Placental pericyte (primary cell): ENCODE data around the gene GPR52. TPM values are rescaled to one million over a fixed set of nuclear protein-coding genes. Genes with fewer than 3 reads are reported as not detected.

Experiments used
- total RNA-seq: library from RNA; depleted of rRNA; stranded (reverse); fragments of >200 nt; gene quantifications from 2 replicates; pipeline ENCODE4 v1.2.3, GENCODE V29; 2012

GPR52 gene, protein sequence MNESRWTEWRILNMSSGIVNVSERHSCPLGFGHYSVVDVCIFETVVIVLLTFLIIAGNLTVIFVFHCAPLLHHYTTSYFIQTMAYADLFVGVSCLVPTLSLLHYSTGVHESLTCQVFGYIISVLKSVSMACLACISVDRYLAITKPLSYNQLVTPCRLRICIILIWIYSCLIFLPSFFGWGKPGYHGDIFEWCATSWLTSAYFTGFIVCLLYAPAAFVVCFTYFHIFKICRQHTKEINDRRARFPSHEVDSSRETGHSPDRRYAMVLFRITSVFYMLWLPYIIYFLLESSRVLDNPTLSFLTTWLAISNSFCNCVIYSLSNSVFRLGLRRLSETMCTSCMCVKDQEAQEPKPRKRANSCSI
- total RNA-seq = 1.3 and 3.1 TPM in 2 replicates

DNA sequence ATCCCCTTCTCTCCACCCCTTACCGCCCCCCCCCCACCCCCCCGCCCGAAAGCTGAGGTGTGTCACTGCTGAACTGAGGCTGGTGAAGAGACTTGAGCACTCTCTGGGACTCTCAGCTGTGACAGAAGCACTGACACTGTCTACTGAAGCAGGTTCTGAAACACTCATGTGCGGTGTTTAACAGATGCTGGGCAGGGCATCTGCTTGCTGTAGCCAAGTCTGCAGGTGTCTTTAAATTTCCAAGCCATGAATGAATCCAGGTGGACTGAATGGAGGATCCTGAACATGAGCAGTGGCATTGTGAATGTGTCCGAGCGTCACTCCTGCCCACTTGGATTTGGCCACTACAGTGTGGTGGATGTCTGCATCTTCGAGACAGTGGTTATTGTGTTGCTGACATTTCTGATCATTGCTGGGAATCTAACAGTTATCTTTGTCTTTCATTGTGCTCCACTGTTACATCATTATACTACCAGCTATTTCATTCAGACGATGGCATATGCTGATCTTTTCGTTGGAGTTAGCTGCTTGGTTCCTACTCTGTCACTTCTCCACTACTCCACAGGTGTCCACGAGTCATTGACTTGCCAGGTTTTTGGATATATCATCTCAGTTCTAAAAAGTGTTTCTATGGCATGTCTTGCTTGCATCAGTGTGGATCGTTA lies at the start of gene GPR52:
Gene GPR52 (plus strand): TSS at position 99 of the 665 bp plus-strand sequence. CDS start 148 bp downstream, at position 247.

